Measurements from ENCODE around the gene ANKS1A. TPM values are rescaled to one million over a fixed set of nuclear protein-coding genes. Genes with fewer than 3 reads are reported as not detected.

ANKS1A gene
- total RNA-seq, 1 experiment from 2014 or later = 24.0 TPM

DNA sequence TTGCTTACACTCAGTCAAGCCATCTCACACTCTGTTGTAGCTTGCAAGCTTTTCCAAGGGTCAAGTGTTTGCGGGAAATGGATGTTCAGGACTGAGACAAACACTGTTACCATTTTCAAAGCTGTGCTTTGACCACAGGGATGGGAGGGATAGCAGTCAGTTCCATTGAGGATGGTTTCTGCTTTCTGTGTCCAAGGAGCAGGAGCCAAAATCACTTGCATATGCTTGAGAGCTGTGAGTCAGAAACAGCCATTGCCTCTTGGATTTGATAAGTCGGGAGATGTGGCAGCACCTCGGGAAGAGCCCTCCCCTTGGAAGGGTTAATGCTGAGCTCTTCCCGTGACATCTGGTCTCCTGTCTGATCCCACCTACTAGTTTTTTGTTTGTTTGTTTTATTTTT, 166.8 kb downstream of the ANKS1A start:
- no peaks in the 10 kb centered on the region for H3K4me1 Mint-ChIP-seq (ENCODE audit: low read depth, unreplicated experiment)
- DNase-seq = no peak
- intact Hi-C loops (cut with micrococcal nuclease; ENCODE audit: unreplicated experiment) = no loop called here
- H3K27me3 Mint-ChIP-seq (ENCODE audit: insufficient read depth, unreplicated experiment) = no peaks in the 10 kb centered on the region
- H3K27ac Mint-ChIP-seq (ENCODE audit: unreplicated experiment) = no peak overlapping the region
- H3K27me3 ChIP-seq (replicated peaks; ENCODE audit: control insufficient read depth, insufficient read depth, low read length) = no peaks in the 10 kb centered on the region
- H3K9me3 ChIP-seq = no peaks in the 10 kb centered on the region
- no peaks in the 10 kb centered on the region for H3K9me3 Mint-ChIP-seq (ENCODE audit: unreplicated experiment)
- peaks cover 18% of the 10 kb centered on the region for H3K36me3 Mint-ChIP-seq (ENCODE audit: insufficient read depth, unreplicated experiment)
- no peaks in the 10 kb centered on the region for H3K4me1 ChIP-seq
- BruUV-seq (replicated peaks) = no TSS peak
- CTCF ChIA-PET = no interaction called here
- H3K4me3 Mint-ChIP-seq (ENCODE audit: unreplicated experiment) = no peak overlapping the region
- H3K4me3 ChIP-seq (ENCODE audit: low read depth, low read length) = no peak overlapping the region
- peaks cover 1% of the 10 kb centered on the region; the same call in 1 of the 2 replicates for H3K36me3 ChIP-seq (ENCODE audit: control insufficient read depth, insufficient read depth, low read length)
- TF ChIP-seq, protein P1, sequence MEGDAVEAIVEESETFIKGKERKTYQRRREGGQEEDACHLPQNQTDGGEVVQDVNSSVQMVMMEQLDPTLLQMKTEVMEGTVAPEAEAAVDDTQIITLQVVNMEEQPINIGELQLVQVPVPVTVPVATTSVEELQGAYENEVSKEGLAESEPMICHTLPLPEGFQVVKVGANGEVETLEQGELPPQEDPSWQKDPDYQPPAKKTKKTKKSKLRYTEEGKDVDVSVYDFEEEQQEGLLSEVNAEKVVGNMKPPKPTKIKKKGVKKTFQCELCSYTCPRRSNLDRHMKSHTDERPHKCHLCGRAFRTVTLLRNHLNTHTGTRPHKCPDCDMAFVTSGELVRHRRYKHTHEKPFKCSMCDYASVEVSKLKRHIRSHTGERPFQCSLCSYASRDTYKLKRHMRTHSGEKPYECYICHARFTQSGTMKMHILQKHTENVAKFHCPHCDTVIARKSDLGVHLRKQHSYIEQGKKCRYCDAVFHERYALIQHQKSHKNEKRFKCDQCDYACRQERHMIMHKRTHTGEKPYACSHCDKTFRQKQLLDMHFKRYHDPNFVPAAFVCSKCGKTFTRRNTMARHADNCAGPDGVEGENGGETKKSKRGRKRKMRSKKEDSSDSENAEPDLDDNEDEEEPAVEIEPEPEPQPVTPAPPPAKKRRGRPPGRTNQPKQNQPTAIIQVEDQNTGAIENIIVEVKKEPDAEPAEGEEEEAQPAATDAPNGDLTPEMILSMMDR (IDR thresholded peaks at IDR 0.05; ENCODE audit: insufficient read depth in 1 of 2, low read depth in 1 of 2, low read length in 1 of 2, severe bottlenecking in 1 of 2, unreplicated experiment in 1 of 2) = no peak
- POLR2A ChIA-PET = interaction anchor here (0.6 kb wide), 1 partner anchor 532 kb away, joined by 3 read pairs; no protein-coding TSS in a partner anchor

- BruUV-seq (replicated peaks) = no TSS peak
- H3K27me3 Mint-ChIP-seq (ENCODE audit: insufficient read depth, unreplicated experiment) = no peaks in the 10 kb centered on the region
- no peak overlapping the region for H3K4me3 ChIP-seq (ENCODE audit: low read depth, low read length)
- H3K4me3 Mint-ChIP-seq (ENCODE audit: unreplicated experiment) = no peak overlapping the region
- H3K4me1 ChIP-seq = no peaks in the 10 kb centered on the region
- intact Hi-C loops (cut with micrococcal nuclease; ENCODE audit: unreplicated experiment) = no loop called here
- H3K36me3 ChIP-seq (ENCODE audit: control insufficient read depth, insufficient read depth, low read length) = peaks cover 1% of the 10 kb centered on the region
- no peak overlapping the region for H3K27ac Mint-ChIP-seq (ENCODE audit: unreplicated experiment)
- ChIA-PET POLR2A (no interaction called here), CTCF (no interaction called here)
- H3K36me3 Mint-ChIP-seq (ENCODE audit: insufficient read depth, unreplicated experiment) = peaks cover 18% of the 10 kb centered on the region
- DNase-seq = no peak
- H3K27me3 ChIP-seq (replicated peaks; ENCODE audit: control insufficient read depth, insufficient read depth, low read length) = no peaks in the 10 kb centered on the region
- TF ChIP-seq, protein P1 (IDR thresholded peaks at IDR 0.05; ENCODE audit: insufficient read depth in 1 of 2, low read depth in 1 of 2, low read length in 1 of 2, severe bottlenecking in 1 of 2, unreplicated experiment in 1 of 2) = no peak
- H3K4me1 Mint-ChIP-seq (ENCODE audit: low read depth, unreplicated experiment) = no peaks in the 10 kb centered on the region
- no peaks in the 10 kb centered on the region for H3K9me3 Mint-ChIP-seq (ENCODE audit: unreplicated experiment)
- H3K9me3 ChIP-seq = no peaks in the 10 kb centered on the region
Measured at GRCh38 chr6:35056952-35057351, 167.9 kb downstream of the ANKS1A start.

DNA sequence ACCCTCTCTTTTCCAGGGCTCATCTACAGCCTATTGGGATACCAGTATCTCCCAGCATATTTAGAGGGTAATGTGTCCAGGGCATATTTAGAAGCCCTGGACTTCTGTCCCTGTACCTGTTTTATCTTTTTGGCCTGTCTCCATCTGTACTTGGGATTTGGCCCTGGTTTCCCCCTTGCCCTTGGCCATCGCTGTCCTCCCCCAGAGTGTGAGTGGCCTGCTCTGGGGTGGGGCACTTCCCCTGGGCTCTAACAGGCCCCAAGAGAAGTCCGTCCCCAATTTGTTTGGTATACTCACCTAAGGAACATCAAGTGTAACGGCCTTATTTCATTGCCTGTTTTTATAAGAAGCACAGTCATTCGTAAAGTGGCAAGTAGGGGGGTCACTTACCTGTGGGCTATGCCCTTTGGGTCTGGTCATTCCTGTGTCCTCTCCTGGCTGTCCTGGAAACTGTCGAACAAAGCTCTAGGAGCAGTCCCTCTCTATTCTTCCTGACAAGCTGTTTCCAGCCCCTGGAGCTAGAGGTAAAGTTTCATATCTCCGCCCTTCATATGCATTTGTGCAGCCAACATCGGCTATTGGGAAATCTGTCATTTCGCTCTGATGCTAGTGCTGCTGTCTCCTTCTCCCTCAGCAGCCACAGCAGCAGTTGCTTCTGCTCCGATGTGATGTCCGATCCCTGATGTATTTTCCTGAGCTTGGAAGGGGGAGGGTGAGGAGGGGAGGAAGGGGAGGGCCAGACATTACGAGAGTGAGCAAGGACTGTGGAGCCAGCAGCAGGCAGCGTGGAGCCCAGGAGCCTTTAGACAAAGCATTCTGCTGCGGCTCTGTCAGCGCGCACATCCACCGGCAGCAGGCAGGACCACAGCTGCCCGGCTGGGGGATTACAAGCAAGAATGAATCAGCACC, 168.6 kb downstream of the ANKS1A start:
- H3K27me3 Mint-ChIP-seq (ENCODE audit: insufficient read depth, unreplicated experiment) = no peaks in the 10 kb centered on the region
- TF ChIP-seq, protein P1 (IDR thresholded peaks at IDR 0.05; ENCODE audit: insufficient read depth in 1 of 2, low read depth in 1 of 2, low read length in 1 of 2, severe bottlenecking in 1 of 2, unreplicated experiment in 1 of 2) = no peak
- BruUV-seq (replicated peaks) = no TSS peak
- H3K36me3 ChIP-seq (ENCODE audit: control insufficient read depth, insufficient read depth, low read length) = peaks cover 1% of the 10 kb centered on the region
- ChIA-PET POLR2A (no interaction called here), CTCF (interaction anchor here (0.6 kb wide), 1 partner anchor 1024 kb away, joined by 3 read pairs; no protein-coding TSS in a partner anchor)
- DNase-seq = no peak
- intact Hi-C loops (cut with micrococcal nuclease; ENCODE audit: unreplicated experiment) = no loop called here
- no peaks in the 10 kb centered on the region for H3K9me3 ChIP-seq
- no peaks in the 10 kb centered on the region for H3K9me3 Mint-ChIP-seq (ENCODE audit: unreplicated experiment)
- peaks cover 18% of the 10 kb centered on the region for H3K36me3 Mint-ChIP-seq (ENCODE audit: insufficient read depth, unreplicated experiment)
- no peaks in the 10 kb centered on the region for H3K27me3 ChIP-seq (replicated peaks; ENCODE audit: control insufficient read depth, insufficient read depth, low read length)
- no peaks in the 10 kb centered on the region for H3K4me1 Mint-ChIP-seq (ENCODE audit: low read depth, unreplicated experiment)
- H3K4me3 Mint-ChIP-seq (ENCODE audit: unreplicated experiment) = no peak overlapping the region
- H3K4me3 ChIP-seq (ENCODE audit: low read depth, low read length) = no peak overlapping the region
- H3K4me1 ChIP-seq = no peaks in the 10 kb centered on the region
- H3K27ac Mint-ChIP-seq (ENCODE audit: unreplicated experiment) = no peak overlapping the region
